H1 (cell line): ENCODE data around the gene FKBP1B. TPM values are rescaled to one million over a fixed set of nuclear protein-coding genes. Genes with fewer than 3 reads are reported as not detected.

Experiments used
- CTCF ChIA-PET: fragments of 300-600 bp; sonication (Branson Sonifier 250); formaldehyde crosslinking; loops from one replicate; lab custom pipeline; 2021; ENCODE audit not compliant: partially characterized antibody; lab: Charles Lee
- POLR2A ChIA-PET: fragments of 300-600 bp; sonication (Branson Sonifier 250); formaldehyde crosslinking; loops from one replicate; lab custom pipeline; 2021; ENCODE audit warnings: inconsistent platforms; ENCODE audit not compliant: partially characterized antibody; lab: Charles Lee
- DNase-seq, 2 experiments: peaks; one replicate each; pipeline versions ENCODE4 v3.0.0 to v3.0.0-alpha.2; 2010 to 2022; ENCODE audit warnings: low spot score in 2 of 2, low read depth in 1 of 2, mixed read lengths in 1 of 2
- FAIRE-seq: peaks from 2 replicates; lab custom pipeline; 2011; peaks lifted over from hg19 to GRCh38; lab: Jason Lieb, UNC
- H2AFZ ChIP-seq: 2 replicates; pipeline ENCODE4 v1.8.1; 2012; ENCODE audit warnings: low read length, inconsistent platforms
- H2AK5ac ChIP-seq: 2 replicates; pipeline ENCODE4 v1.6.1; 2013; ENCODE audit warnings: low read depth, low read length
- H2BK120ac ChIP-seq: replicated peaks from 2 replicates; pipeline ENCODE3; 2013; ENCODE audit warnings: low read depth, low read length, inconsistent platforms
- H2BK12ac ChIP-seq: 2 replicates; pipeline ENCODE4 v1.6.1; 2013; ENCODE audit warnings: low read depth, low read length
- H2BK15ac ChIP-seq: 2 replicates; pipeline ENCODE4 v1.6.1; 2013; ENCODE audit warnings: low read length
- H2BK20ac ChIP-seq: 2 replicates; pipeline ENCODE4 v1.6.1; 2013; ENCODE audit warnings: low read length
- H2BK5ac ChIP-seq: 2 replicates; pipeline ENCODE4 v1.6.1; 2013; ENCODE audit warnings: low read depth, low read length
- H3K14ac ChIP-seq: 2 replicates; pipeline ENCODE4 v1.6.1; 2013; ENCODE audit warnings: inconsistent platforms; ENCODE audit not compliant: insufficient read length
- H3K18ac ChIP-seq: 2 replicates; pipeline ENCODE4 v1.6.1; 2013; ENCODE audit warnings: low read length; ENCODE audit errors: extremely low read depth
- H3K23ac ChIP-seq: 2 replicates; pipeline ENCODE4 v1.6.1; 2013; ENCODE audit warnings: inconsistent platforms; ENCODE audit not compliant: insufficient read length
- H3K23me2 ChIP-seq: 2 replicates; pipeline ENCODE4 v1.6.1; 2013; ENCODE audit warnings: low read depth, low read length
- H3K27ac ChIP-seq: 2 replicates; pipeline ENCODE4 v1.6.1; 2011; ENCODE audit warnings: low read depth, low read length, inconsistent platforms
- H3K27me3 ChIP-seq, 4 experiments: replicated peaks in 1 of 4; 1 replicate in 1 of 4; 2 replicates in 3 of 4; pipeline versions ENCODE4 v1.6.1 to v1.8.1; 2011 to 2013; ENCODE audit warnings: low read length in 3 of 4, mild to moderate bottlenecking in 3 of 4, inconsistent platforms in 2 of 4, mixed read lengths in 2 of 4, moderate library complexity in 1 of 4; ENCODE audit not compliant: control insufficient read depth in 3 of 4, insufficient read depth in 3 of 4; ENCODE audit errors: extremely low read depth in 1 of 4
- H3K36me3 ChIP-seq, 4 experiments: 2 replicates each; pipeline versions ENCODE4 v1.6.1 to v1.8.1; 2011 to 2013; ENCODE audit warnings: mild to moderate bottlenecking in 4 of 4, low read length in 3 of 4, moderate library complexity in 2 of 4, control low read depth in 1 of 4, inconsistent platforms in 1 of 4; ENCODE audit not compliant: insufficient read depth in 4 of 4, control insufficient read depth in 2 of 4
- H3K4ac ChIP-seq: replicated peaks from 2 replicates; pipeline ENCODE3; 2013; ENCODE audit warnings: low read length, low read depth, mixed read lengths, inconsistent platforms; ENCODE audit not compliant: insufficient read length
- H3K4me1 ChIP-seq, 4 experiments: replicated peaks in 1 of 4; 1 replicate in 1 of 4; 2 replicates in 3 of 4; pipeline versions ENCODE4 v1.6.1 to v1.8.1; 2011 to 2013; ENCODE audit warnings: low read length in 3 of 4, inconsistent platforms in 2 of 4, mixed read lengths in 1 of 4; ENCODE audit not compliant: insufficient read depth in 4 of 4, control insufficient read depth in 3 of 4
- H3K4me2 ChIP-seq, 2 experiments: 2 replicates each; pipeline versions ENCODE4 v1.6.1 to v1.8.1; 2011 to 2013; ENCODE audit warnings: low read depth in 2 of 2, low read length in 2 of 2, control low read depth in 1 of 2, inconsistent platforms in 1 of 2, mild to moderate bottlenecking in 1 of 2; ENCODE audit not compliant: insufficient read depth in 1 of 2
- H3K4me3 ChIP-seq, 4 experiments: fragments of 200-600, 300-600 bp in 1 of 4; sonication (generic), shearing (Covaris generic), sonication (Bioruptor Twin) in 1 of 4; 2 replicates each; pipeline versions ENCODE4 v1.5.1 to v1.8.1; 2011 to 2016; ENCODE audit warnings: low read length in 4 of 4, low read depth in 3 of 4, control low read depth in 2 of 4, inconsistent platforms in 2 of 4, mild to moderate bottlenecking in 2 of 4, mixed read lengths in 1 of 4, moderate library complexity in 1 of 4; ENCODE audit not compliant: insufficient read depth in 2 of 4; ENCODE audit errors: extremely low read depth in 1 of 4
- H3K56ac ChIP-seq: replicated peaks from 2 replicates; pipeline ENCODE3; 2013; ENCODE audit warnings: low read depth, mild to moderate bottlenecking, mixed read lengths, low read length, inconsistent platforms; ENCODE audit not compliant: insufficient read length
- H3K79me1 ChIP-seq: 2 replicates; pipeline ENCODE4 v1.6.1; 2013; ENCODE audit warnings: low read depth, low read length, control low read depth
- H3K79me2 ChIP-seq, 2 experiments: 2 replicates each; pipeline versions ENCODE4 v1.6.1 to v1.8.1; 2012 to 2013; ENCODE audit warnings: low read length in 2 of 2, mild to moderate bottlenecking in 2 of 2, inconsistent platforms in 1 of 2; ENCODE audit not compliant: insufficient read depth in 2 of 2, control insufficient read depth in 1 of 2
- H3K9ac ChIP-seq, 4 experiments: replicated peaks in 1 of 4; 1 replicate in 1 of 4; 2 replicates in 3 of 4; pipeline versions ENCODE4 v1.6.1 to v1.8.1; 2011 to 2013; ENCODE audit warnings: low read depth in 3 of 4, low read length in 3 of 4, control low read depth in 2 of 4, mild to moderate bottlenecking in 2 of 4, moderate library complexity in 2 of 4, inconsistent platforms in 1 of 4; ENCODE audit errors: extremely low read depth in 1 of 4
- H3K9me3 ChIP-seq, 2 experiments: 2 replicates each; pipeline versions ENCODE4 v1.6.1 to v1.8.1; 2012 to 2013; ENCODE audit warnings: mild to moderate bottlenecking in 2 of 2, moderate library complexity in 2 of 2, control low read depth in 1 of 2, inconsistent platforms in 1 of 2, low read depth in 1 of 2, low read length in 1 of 2, mixed read lengths in 1 of 2; ENCODE audit not compliant: insufficient read depth in 2 of 2
- H4K20me1 ChIP-seq, 2 experiments: replicated peaks in 1 of 2; 2 replicates each; pipeline versions ENCODE3 to v1.8.1; 2011 to 2013; ENCODE audit warnings: inconsistent platforms in 2 of 2, low read length in 2 of 2, mild to moderate bottlenecking in 1 of 2; ENCODE audit not compliant: insufficient read depth in 2 of 2, control insufficient read depth in 1 of 2
- H4K5ac ChIP-seq: 2 replicates; pipeline ENCODE4 v1.6.1; 2013; ENCODE audit warnings: low read length, low read depth, mixed read lengths, inconsistent platforms; ENCODE audit not compliant: insufficient read length
- H4K8ac ChIP-seq: 2 replicates; pipeline ENCODE4 v1.8.0; 2013; ENCODE audit warnings: mild to moderate bottlenecking, moderate library complexity, low read length, inconsistent platforms; ENCODE audit not compliant: insufficient read depth; ENCODE audit errors: extremely low read depth
- H4K91ac ChIP-seq: replicated peaks from 2 replicates; pipeline ENCODE3; 2013; ENCODE audit warnings: low read length, mixed read lengths, inconsistent platforms; ENCODE audit not compliant: insufficient read length
- CBX5 ChIP-seq: fragments of 300-800, 300-1000 bp; sonication (generic); IDR thresholded peaks from 2 replicates; pipeline ENCODE4 v1.7.1; 2016; ENCODE audit warnings: antibody characterized with exemption, low read length, low read depth
- EGR1 ChIP-seq: IDR thresholded peaks from 2 replicates; pipeline ENCODE4 v1.6.1; 2011; ENCODE audit warnings: low read depth, low read length, borderline replicate concordance
- JUN ChIP-seq: IDR thresholded peaks from 2 replicates; pipeline ENCODE4 v1.6.1; 2011; ENCODE audit warnings: low read depth, mild to moderate bottlenecking, improper control_type of control experiment, low read length
- PHF8 ChIP-seq: fragments of 200-600 bp; sonication (generic); conservative IDR thresholded peaks from 2 replicates; pipeline ENCODE4 v1.7.1; 2012; ENCODE audit warnings: low read depth, mild to moderate bottlenecking, inconsistent platforms, low read length, moderate library complexity
- RFX5 ChIP-seq: IDR thresholded peaks from 2 replicates; pipeline ENCODE4 v1.6.1; 2011; ENCODE audit warnings: low read depth, low read length, improper control_type of control experiment, borderline replicate concordance
- SIX5 ChIP-seq: IDR thresholded peaks from 2 replicates; pipeline ENCODE4 v1.6.1; 2011; ENCODE audit warnings: mild to moderate bottlenecking, low read depth, low read length
- WGBS, 2 experiments: shearing (Covaris generic) in 1 of 2; methylation state at CpG; one replicate each; pipeline versions ENCODE4 v1.1.6 to v1.1.7; 2013 to 2015; ENCODE audit warnings: low lambda C conversion rate in 2 of 2, mixed read lengths in 2 of 2, inconsistent platforms in 1 of 2, low coverage in 1 of 2, missing lambda C conversion rate in 1 of 2; ENCODE audit not compliant: insufficient replicate concordance in 2 of 2, insufficient coverage in 1 of 2, insufficient read length in 1 of 2; ENCODE audit errors: extremely low coverage in 1 of 2, missing lambda C conversion rate in 1 of 2; 5-methylcytosine and 5-hydroxymethylcytosine counted together
- polyA plus RNA-seq, 7 experiments: library from polyadenylated mRNA; depleted of rRNA in 3 of 7; stranded (reverse) in 5 of 7; unstranded in 2 of 7; fragments of >200 nt in 5 of 7; fragments of 200-250 nt in 2 of 7; gene quantifications; 1 replicate in 5 of 7; 2 replicates in 1 of 7; 4 replicates in 1 of 7; pipeline versions ENCODE4 v1.2.1 to v1.2.3, GENCODE V29; 2011 to 2013; ENCODE audit warnings: missing spikeins in 2 of 7, mixed read lengths in 2 of 7
- total RNA-seq: library from RNA; stranded (reverse); fragmentation: NEBNext Ultra II Directional; extraction: Animal tissue kit (Norgen Biotek cat#: 25700); gene quantifications from 2 replicates; pipeline ENCODE4 v1.2.1, GENCODE V29; 2021

Gene FKBP1B
- total and polyA plus RNA-seq, 2 of the 8 experiments (the other 6 are each of a cell fraction or from before 2014, with no cell fraction given) = 50.8 to 151 TPM

- WGBS, 2 experiments = 74% methylated on average over 5 of the region's 5 CpGs; no CpG with 5 or more reads in 1 of the 2 experiments
- H4K91ac ChIP-seq = no peak overlapping the region
- peak overlapping the region; percentile 58 to 74 for H3K4me2 ChIP-seq
- H2BK12ac ChIP-seq = no peak overlapping the region
- peaks cover 0 to 7% (median 2%) of the 10 kb centered on the region in 4 experiments; a peak in 4 of 7 replicates for H3K4me1 ChIP-seq
- POLR2A ChIA-PET = interaction anchor here (0.7 to 2.7 kb wide), 4 partner anchors 9 to 48 kb away, joined by 3 to 31 read pairs (median 6); partner anchors contain the start of gene TP53I3
- FAIRE-seq (no peak), DNase-seq (no peak)
- no peak overlapping the region for H2AFZ ChIP-seq
- no peak overlapping the region for H2BK5ac ChIP-seq
- no peak overlapping the region for H2BK120ac ChIP-seq
- H3K18ac ChIP-seq = no peak overlapping the region
- no peak overlapping the region for H2BK15ac ChIP-seq
- peaks cover 5% of the 10 kb centered on the region; the same call in 1 of the 2 replicates for H3K23me2 ChIP-seq
- no peak overlapping the region for H4K8ac ChIP-seq
- no peak overlapping the region for H2AK5ac ChIP-seq
- peaks cover 0 to 33% (median 14%) of the 10 kb centered on the region in 4 experiments; a peak in 5 of 8 replicates for H3K36me3 ChIP-seq
- peak overlapping the region; percentile 74 to 96 (median 94) for H3K4me3 ChIP-seq
- peaks cover 0 to 2% of the 10 kb centered on the region in 2 experiments for H4K20me1 ChIP-seq
- no peak overlapping the region for H3K56ac ChIP-seq
- no peaks in the 10 kb centered on the region for H3K9me3 ChIP-seq
- H3K27ac ChIP-seq = no peak overlapping the region
- H2BK20ac ChIP-seq = no peak overlapping the region
- CTCF ChIA-PET = no interaction called here
- H4K5ac ChIP-seq = no peak overlapping the region
- H3K14ac ChIP-seq = no peak overlapping the region
- H3K23ac ChIP-seq = no peak overlapping the region
- H3K9ac ChIP-seq = peak overlapping the region in 2 of 4 experiments; percentile 16 to 91; a peak in 2 of 7 replicates
- H3K4ac ChIP-seq = no peak overlapping the region
- H3K79me2 ChIP-seq = peaks cover 0 to 27% of the 10 kb centered on the region in 2 experiments; a peak in 2 of 4 replicates
- no peaks in the 10 kb centered on the region; the same call in 1 of the 2 replicates for H3K79me1 ChIP-seq
- no peaks in the 10 kb centered on the region for H3K27me3 ChIP-seq
- TF ChIP-seq PHF8 (no peak), SIX5 (no peak), EGR1 (no peak), RFX5 (no peak), JUN (no peak), CBX5 (no peak)
Measured at GRCh38 chr2:24075259-24075658, 25.7 kb downstream of the FKBP1B start.
